ENCODE data around the gene ACSL3.

The ACSL3 gene

DNA sequence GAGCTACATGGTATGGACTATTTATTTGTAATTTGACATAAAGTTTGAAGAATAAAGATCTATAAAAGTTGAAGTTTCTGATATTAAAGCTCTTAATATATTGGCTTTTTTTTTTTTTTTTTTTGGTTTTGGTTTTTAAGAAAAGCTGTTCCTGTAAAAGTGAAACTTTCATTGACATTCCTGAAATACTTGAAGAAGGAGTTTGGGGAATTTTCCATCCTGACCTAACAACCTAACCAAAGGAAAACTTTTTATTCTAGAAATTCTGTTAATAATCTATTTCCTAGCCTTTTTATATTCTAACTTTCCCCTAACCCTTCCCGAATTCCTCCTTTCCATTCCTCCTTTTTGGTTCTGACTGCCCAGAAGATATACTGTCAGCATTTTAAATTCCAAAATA, 83.7 kb downstream of the ACSL3 start:
- DNase-seq: no peak

DNA sequence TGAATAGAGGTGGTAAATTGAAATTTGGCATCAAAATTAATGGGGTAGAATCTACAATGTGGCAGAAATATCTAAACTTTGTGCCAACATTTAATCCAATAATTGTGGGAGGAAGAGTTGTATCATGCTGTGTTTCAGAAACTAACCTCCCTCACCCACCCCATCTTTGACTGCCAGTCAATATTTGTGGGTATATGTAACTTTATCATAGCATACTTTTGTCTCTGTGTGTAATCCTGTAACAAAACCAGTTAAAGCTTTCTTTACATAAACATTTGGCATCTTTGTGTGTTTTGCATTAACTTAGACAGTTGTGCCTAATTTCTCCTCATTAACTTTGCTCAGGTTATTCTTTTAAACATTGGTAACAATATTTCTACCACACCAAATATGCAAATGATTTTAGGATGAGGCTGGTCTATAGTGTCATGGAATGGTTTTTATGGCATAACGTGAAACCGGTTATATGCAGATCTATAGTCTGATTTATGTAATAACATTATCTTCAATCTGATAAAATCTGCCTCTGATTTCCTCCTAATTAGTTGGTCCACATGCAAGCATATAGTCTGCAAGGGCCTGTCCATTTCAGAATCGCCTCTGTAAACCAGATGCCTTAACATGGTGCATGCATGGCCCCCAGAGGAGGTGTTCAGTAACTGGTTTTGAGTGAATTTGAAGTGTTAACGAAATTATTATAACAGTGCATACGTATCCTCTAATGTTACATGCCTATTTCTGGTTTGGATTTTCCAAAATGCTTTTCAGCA, 84.3 kb downstream of the ACSL3 start:
- DNase-seq: no peak

DNA sequence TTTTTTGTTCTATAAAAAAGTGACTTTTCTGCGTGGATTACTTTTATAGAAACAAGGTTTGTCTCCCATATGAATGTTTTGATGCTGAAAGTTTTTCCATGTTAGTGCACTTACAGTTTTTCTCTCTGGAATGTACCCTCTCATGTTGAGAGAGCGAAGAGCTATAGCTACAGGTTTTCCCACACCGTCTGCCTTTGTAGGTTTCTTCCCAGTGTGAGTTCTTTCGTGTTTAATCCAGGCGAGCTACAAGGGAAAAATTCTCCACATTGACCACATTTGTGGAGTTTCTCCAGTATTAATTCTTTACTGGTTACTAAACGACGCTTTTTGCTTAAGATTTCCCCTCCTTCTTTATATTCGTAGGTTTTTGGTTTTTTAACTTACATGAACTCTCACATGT, 85.1 kb downstream of the ACSL3 start:
- no peak for DNase-seq

DNA sequence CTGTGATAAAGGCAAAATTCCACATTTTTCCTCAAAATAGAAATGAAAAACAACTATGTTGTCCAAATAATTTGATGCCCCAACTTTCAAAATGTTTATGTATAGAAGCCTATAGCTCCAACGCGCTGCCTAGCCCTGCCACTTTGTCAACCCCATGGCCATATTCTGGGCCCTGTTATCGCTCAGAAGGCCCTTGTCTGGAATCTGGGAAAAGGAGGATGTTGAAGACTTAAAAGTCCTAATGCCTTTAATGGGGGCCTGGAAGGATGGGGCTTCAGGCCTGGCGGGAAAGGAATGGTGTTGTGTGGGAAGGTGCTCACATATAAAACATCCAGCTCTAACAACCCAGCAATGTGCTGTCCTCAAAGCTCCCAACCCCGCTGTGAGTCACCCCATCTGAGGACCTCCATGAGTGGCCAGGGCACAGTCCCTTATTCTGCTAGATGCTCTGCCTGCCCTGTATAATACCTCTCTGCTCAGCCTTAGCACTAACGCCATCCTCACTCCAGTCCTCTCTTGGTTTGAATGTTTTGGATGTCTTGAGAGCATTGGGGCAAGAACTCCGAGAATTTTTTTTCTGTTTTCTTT, 86.0 kb downstream of the ACSL3 start:
- DNase-seq: no peak

DNA sequence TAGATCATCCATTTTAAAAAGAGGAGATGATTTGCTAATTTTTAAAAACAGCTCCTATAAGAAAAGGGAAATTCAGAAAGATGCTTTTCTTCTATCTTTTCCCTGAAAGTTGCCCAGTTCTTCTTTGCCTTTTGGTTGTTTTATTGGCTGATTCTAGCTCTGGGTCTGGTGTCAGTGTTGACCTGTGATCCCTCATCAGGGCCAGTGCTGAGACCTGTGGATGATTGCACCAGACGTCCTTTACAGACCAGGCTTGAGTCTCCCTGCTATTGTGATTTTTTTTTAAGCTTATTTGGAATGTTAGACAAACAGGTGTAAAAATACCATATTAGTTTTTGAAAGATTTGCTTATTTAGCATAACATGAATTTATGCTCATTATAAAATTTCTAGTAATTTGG, 88.2 kb downstream of the ACSL3 start:
- no peak for DNase-seq

DNA sequence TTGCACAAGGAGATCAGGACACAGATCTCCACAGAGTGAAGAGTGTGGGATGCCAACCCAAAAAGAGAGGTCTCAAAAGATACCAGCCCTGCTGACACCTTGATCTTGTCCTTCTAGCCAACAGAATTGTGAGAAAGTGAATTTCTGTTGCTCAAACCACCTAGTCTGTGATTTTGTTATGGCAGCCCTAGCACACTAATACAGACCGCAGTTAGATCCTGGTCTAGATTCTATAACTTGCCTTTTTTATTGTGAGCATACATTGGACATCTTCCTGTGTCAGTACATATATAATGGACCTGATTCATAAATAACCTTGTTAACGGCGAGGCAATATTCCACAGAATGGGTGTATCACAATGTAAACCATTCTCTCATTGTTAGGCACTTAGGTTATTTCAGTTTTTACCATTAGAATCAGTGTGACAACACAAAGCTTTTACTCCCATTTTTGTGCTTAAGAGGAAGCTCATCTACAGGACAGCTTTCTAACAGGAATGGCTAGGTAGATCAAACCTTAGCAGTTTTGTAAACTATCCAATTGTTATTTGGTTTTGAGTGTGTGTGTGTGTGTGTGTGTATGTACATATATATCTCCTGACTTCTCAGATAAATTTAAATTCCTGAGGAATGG, 89.0 kb downstream of the ACSL3 start:
- DNase-seq: no peak

DNA sequence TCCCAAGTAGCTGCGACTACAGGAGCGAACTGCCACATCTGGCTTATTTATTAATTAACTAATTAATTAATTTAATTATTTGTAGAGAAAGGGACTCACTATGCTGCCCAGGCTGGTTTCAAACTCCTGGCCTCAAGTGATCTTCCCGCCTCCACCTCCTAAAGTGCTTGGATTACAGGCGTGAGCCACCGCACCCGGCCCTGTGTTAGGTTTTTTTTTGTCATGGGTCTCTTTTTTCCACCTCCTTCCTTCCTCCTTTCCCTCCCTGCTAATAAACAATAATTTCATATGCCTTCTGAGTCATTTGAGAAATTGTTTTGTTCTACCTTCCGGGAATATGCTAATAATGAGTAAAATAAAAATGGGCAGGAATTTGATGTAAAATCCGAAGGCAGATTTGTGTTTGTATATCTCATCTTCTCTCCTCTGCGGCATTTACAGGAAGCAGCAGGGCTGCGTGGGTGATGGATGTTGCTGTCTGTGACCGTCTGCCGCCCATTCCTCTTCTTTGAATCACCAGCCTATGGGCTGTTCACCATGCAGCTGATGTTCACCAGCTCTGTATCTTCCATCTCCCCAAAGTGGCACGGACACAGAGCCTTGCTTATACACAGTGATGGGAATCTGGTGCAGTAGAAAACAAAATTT, 89.9 kb downstream of the ACSL3 start:
- DNase-seq: no peak

DNA sequence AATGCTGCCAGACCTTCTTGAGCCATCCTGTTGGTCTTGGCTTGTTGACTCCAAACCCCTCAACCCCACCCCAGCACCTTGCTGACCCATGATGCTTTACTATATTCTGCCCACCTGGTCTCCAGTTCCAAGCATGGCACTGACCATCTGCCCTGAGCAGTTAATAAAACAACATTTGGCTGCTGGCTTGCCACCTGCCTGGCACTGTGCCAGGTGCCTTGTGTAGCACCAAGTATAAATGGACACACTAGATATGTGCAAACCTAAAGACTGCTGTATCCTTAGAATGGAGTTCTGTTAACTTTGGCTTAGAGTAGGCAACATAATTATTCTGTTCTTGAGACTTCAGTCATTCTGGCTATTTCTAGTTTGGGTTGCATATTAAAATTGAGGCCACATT, 91.4 kb downstream of the ACSL3 start:
- peak; percentile 56 for DNase-seq

DNA sequence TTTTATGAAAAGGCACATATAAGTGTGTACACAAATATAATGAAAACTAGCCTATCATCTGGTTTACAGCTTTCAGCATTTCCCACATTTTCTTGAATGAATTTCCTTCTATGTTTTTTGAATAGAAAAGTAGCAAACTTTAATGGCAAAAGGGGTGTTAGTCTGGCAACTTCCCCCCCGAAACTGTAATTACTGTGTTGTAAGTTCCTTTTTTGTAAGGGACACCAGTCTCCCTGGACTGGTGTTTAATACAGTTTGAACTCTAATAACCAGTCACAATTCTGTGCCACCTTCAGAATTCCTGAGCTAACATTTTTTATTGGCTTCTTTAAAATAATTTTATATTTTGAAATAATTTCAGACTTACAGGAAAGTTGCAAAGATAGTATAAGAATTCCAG, 94.2 kb downstream of the ACSL3 start:
- DNase-seq: no peak

DNA sequence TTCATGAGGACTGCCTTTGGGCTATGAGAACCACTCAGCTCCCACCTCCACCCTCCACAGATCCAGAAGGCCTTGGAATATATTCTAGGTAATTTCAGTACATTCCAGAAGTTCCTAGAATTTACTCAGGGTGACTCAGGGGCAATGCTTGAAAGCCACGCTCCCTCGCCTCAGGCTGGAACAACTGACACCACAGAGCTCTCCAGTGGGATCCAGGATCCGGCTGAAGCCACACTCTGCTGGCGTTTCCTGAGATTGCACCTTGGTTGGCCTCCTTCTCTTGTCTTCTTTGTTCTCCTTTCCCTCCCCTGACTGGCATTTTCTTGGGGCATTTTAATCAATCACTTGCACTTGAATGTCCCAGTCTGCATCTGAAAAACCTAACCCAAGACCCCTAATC, 98.5 kb downstream of the ACSL3 start:
- no peak for DNase-seq

DNA sequence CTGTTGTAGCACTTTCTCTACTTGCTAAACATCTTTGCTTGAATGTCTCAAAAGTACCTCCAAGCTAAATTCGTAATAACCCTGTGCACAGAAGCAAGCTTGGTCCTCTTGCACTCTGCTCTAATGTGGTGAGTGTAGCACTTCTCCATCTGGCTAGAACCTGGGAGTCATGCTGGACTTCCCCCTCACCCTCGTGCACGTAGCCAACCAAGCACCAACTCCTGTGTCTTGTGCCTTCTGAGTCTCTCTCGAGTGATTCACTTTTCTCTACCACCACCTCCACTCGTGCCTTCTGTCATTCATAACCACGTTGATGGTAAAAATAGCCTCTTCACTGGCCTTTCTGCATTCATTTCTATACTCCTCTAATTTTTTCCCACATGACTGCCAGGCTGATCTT, 99.3 kb downstream of the ACSL3 start:
- no peak for DNase-seq

DNA sequence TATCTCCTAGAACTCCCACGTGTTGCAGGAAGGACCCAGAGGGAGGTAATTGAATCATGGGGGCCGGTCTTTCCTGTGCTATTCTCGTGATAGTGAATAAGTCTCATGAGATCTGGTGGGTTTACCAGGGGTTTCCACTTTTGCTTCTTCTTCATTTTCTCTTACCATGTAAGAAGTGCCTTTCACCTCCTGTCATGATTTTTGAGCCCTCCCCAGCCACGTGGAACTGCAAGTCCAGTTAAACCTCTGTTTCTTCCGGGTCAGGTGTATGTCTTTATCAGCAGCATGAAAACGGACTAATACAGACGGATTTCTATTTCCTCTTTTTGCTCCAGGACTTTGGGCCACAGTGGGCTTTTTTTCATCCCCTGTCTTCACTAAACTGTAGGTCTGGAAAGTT, 102.8 kb downstream of the ACSL3 start:
- no peak for DNase-seq

DNA sequence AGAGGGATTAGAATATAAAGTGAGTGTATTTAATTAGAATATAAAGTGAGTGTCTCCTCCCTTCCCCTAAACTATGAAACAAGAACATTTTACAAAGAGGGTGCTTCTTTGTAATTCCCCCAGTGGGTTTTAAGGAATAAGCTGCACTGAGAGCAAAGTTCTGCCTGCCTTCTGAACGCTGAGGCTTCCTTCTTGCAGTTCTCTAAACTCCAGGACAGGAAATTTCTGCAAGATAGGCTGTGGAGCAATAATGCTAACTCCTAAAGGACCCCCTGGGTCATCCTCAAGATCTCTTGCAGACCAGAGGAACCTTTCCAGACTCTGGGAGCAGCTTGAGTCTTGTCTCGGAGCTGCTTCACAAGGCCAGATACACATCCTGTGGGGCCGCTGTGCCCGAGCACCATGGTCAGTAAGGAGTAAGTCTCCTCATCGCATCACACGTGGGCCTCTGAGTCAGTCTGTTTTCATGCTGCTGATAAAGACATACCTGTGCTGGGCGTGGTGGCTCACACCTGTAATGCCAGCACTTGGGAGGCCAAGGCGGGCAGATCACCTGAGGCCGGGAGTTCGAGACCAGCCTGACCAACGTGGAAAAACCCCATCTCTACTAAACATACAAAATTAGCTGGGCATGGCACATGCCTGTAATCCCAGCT, 103.7 kb downstream of the ACSL3 start:
- no peak for DNase-seq

DNA sequence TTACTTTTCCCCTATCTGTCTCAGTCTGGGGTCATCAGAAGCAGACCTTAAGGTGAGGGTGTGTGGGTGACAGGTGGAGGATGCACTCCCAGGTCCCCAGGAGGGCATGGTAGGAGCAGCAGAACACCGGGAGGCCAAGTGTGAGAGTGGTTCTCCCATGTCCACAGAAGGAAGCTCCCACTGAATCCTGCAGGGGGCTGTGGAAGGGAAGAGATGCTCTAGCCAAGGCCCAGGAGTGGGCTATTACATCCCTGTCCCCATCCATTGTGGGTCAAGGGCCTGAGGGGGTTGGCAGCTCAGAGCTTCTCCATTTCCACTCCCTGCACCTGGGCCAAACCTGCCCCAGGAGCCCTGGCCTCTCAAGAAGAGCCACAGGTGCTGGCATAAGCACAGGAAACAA, 104.7 kb downstream of the ACSL3 start:
- DNase-seq: no peak

DNA sequence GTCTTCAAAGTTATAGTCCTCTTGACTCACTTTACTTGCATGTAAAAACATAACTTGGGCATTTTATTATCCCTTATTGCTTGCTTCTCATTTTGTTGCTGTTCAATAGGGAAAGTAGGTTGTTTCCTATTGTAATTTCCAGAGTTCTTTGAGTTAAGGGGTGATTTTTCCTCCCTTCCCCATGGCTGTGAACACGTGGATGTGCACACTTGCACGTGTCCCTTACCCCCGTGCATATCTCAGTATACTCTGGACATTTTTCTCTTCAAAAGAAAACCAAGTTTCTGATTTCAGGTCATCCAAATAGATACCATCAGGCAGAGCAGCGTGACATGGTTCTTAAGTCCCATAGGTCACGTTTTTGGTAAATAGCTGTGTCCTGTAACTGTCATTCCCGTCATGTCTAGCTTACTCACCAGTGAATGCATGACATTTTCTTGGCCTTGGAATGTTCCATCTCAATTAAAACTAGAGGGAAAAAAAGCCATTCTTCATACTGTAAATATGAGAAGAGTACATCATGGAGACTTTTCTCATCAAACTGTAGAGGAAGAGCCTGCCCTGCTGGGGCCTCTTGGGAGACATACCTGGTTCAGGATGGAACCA, 107.8 kb downstream of the ACSL3 start:
- DNase-seq: no peak

DNA sequence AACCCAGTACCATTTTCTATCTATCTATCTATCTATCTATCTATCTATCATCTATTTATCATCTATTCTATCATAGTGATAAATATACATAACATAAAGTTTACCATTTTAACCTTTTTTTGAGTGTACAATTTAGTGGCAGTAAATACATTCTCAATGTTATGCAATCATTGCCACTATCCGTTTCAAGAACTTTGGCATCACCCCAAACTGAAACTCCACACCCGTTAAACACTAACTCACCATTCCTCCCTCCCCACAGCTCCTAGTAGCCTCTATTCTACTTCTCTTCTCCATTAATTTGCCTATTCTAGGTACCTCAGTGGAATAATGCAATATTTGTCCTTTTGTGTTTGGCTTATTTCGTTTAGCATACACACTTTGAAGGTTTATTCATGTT, 108.7 kb downstream of the ACSL3 start:
- peak; percentile 43 for DNase-seq

DNA sequence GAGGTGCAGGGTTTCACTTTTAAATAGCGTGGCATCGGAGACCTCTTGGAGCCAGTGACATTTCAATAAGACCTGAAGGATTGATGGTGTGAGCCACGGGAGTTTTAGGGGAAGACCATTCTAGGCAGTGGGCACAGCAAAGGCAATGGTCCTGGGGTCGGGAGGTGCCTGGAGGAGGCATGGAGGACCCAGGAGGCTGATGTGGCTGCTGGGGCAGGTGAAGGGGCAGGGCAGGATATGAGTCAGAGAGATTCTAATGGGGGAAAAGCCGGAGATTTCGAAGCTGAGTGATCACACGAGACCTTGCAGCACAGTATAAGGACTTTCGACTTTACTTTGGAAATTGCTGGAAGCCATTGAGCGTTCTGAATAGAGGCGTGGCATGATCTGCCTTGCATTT, 111.6 kb downstream of the ACSL3 start:
- DNase-seq: no peak

DNA sequence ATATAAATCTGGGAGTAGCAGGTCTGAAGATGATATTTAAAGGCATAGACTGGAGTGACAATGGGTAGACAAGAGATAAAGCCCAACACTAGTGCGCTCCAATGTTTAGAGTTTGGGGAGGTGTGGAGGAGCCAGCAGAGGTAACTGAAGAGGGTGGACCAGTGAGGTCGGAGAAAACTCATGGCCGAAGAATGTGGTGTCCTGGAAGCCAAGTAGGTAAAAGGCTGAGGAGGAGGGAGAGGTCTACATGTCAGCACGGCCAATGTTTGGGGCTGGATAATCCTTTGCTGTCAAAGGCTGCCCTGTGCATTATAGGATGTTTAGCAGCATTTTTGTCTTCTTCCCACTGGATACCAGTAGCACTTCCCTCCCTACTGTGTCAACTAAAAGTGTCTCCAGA, 112.4 kb downstream of the ACSL3 start:
- DNase-seq: no peak

DNA sequence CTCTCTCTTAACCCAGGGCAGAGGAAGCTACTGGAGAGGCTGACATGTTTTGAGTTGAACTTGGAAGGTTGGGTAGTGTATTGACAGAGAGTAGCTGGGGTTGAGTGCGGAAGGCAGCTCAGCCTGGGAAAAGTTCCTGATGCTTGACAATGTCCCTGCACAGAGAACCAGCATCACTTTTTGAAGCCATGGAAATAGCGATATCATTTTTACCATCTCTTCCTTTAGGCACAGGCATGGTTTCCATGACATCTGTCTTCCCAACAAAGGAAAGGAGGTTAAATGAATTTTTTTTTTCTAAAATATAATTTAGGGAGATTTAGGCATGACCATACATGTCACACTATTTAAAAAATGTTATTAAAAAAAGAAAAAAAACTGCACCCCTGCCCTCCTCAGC, 112.9 kb downstream of the ACSL3 start:
- no peak for DNase-seq

DNA sequence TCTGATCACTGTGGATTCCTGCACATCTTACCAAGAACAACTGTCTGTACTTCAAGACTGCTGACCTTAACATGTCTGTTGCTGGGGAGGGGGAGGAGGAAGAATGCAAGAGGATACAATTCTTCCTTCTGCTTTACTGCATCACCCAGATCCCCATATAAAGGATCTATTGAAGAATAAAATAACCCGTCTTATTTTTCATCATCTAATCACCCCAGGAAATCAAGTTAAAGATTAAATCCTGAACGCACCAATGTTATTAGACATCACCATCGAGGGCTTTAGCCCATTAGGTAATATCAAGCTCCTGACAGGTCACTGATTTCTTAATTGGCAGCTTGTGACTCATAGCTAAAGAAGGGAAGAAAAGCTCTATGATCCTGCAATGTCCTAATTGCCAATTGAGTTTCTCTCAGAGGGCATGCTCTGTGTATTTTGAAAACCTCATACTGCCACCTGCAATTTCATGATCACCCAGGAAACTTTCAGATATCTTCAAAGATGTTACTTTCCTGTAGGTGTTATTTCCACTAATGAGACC, 115.8 kb downstream of the ACSL3 start:
- DNase-seq: no peak

DNA sequence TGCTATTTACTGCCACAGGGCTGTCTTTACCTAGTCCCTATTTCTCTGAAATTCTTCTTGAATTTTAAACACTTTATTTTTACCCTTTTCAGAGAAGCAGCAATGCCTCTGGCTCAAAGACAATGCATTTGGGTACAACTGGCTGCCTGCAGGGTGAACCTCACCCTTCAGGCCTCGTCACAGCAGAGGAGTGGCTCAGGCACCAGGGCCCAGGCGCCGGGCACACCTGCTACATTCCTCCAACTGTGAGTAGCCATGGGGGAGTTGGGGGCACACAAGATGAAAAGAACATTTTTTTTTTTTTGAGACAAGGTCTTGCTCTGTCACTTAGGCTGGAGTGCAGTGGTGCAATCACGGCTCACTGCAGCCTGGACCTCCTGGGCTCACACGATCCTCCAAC, 116.3 kb downstream of the ACSL3 start:
- DNase-seq: no peak

DNA sequence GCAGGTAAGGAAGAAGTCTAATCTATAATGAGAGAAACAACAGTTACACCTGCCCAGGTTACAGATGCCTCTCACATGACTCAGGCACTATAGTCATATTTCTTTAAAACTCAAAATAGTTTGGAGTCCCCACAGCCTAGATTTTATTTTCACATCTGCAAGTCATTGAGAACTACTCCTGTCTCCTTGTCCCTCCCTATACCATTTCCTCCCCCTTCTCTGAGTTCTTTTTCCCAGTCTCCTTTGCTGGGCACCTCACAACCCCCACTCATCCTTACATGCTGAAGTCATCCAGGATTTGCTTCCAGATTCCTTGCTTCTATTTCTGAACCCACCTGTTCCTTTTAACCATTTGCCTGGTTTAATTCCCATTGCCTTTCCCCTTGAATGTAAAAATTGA, 118.0 kb downstream of the ACSL3 start:
- DNase-seq: no peak

DNA sequence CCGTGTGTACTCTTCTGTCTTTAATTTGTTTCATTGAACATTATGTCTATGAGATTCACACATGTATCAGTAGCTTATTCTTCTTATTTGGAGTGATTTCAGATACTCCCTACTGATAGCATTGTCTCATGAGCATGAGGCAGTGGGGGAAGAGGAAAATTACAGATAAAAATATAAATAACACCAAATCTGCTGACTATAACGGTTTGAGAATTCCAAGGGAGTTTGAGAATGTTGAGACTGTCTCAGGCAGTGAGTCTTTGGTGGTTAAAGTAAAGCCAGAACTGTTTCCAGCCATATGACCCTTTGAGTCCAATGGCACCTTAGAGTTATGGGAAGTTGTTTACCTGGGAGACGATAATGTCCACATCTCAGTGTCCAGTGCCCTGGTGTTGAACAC, 118.6 kb downstream of the ACSL3 start:
- no peak for DNase-seq

All from NCI-H2029 (cell line).